Osteoblast (primary cell): ENCODE results near the gene TRIM43. TPM values are rescaled to one million over a fixed set of nuclear protein-coding genes. Genes with fewer than 3 reads are reported as not detected.
"Not testable (repeated sequence)": the region's sequence is repeated elsewhere in the genome, so short reads cannot be mapped to it uniquely, and the experiment has no call there.

Source experiments
- DNase-seq: peaks from one replicate; pipeline ENCODE4 v3.0.0; 2011; ENCODE audit warnings: low spot score, mixed read lengths; ENCODE audit not compliant: insufficient read length; ENCODE audit errors: missing footprints
- H2AFZ ChIP-seq: 2 replicates; pipeline ENCODE4 v1.6.0; 2011; ENCODE audit warnings: mild to moderate bottlenecking, low read length
- H3K27ac ChIP-seq: 2 replicates; pipeline ENCODE4 v1.5.1; 2011; ENCODE audit warnings: mild to moderate bottlenecking, low read depth, low read length, moderate library complexity
- H3K27me3 ChIP-seq: 2 replicates; pipeline ENCODE4 v1.6.0; 2012; ENCODE audit warnings: mild to moderate bottlenecking, control low read depth, inconsistent platforms, low read length, moderate library complexity; ENCODE audit not compliant: insufficient read depth
- H3K36me3 ChIP-seq: 2 replicates; pipeline ENCODE4 v1.5.1; 2011; ENCODE audit warnings: mild to moderate bottlenecking, low read length, control low read depth, moderate library complexity; ENCODE audit not compliant: insufficient read depth
- H3K4me1 ChIP-seq: 2 replicates; pipeline ENCODE4 v1.5.1; 2011; ENCODE audit warnings: mild to moderate bottlenecking, low read length, control low read depth, moderate library complexity; ENCODE audit not compliant: insufficient read depth
- H3K4me2 ChIP-seq: 2 replicates; pipeline ENCODE4 v1.6.0; 2011; ENCODE audit warnings: mild to moderate bottlenecking, low read length; ENCODE audit not compliant: insufficient read depth
- H3K4me3 ChIP-seq: fragments of 200-600 bp; sonication (generic); 3 replicates; pipeline ENCODE4 v1.5.1; 2012; ENCODE audit warnings: mild to moderate bottlenecking, low read length, inconsistent platforms; ENCODE audit not compliant: insufficient read depth
- H3K79me2 ChIP-seq: 2 replicates; pipeline ENCODE4 v1.6.0; 2012; ENCODE audit warnings: mild to moderate bottlenecking, low read length, control low read depth, inconsistent platforms; ENCODE audit not compliant: insufficient read depth
- H3K9me3 ChIP-seq: 2 replicates; pipeline ENCODE4 v1.5.1; 2011; ENCODE audit warnings: low read depth, low read length, control low read depth
- H4K20me1 ChIP-seq: 2 replicates; pipeline ENCODE4 v1.6.0; 2012; ENCODE audit warnings: mild to moderate bottlenecking, low read length, control low read depth; ENCODE audit not compliant: insufficient read depth
- total RNA-seq: library from RNA; depleted of rRNA; stranded (reverse); fragments of >200 nt; gene quantifications from 2 replicates; pipeline ENCODE4 v1.2.3, GENCODE V29; 2012
- TF ChIP-seq, protein P1 (sequence below): IDR thresholded peaks from 2 replicates; pipeline ENCODE4 v1.5.1; 2011; ENCODE audit warnings: mild to moderate bottlenecking, low read depth, low read length, moderate library complexity; ENCODE audit errors: extremely low read depth

TRIM43 gene
- total RNA-seq = not detected in 2 replicates

GRCh38 chr2:95591701-95592100 lies at the start of gene TRIM43:
TSS of gene TRIM43 (plus strand) at chr2:95592001. CDS start at chr2:95594024, 2,023 bp downstream.
- DNase-seq, H3K9me3 ChIP-seq, H3K79me2 ChIP-seq, H3K4me2 ChIP-seq, H3K27ac ChIP-seq, H3K27me3 ChIP-seq, H3K4me1 ChIP-seq, H4K20me1 ChIP-seq, H2AFZ ChIP-seq, H3K36me3 ChIP-seq, H3K4me3 ChIP-seq: not testable (repeated sequence)

GRCh38 chr2:95551055-95551568 lies 40.7 kb upstream of the TRIM43 start:
- H3K4me1 ChIP-seq = no peaks in the 10 kb centered on the region
- no peaks in the 10 kb centered on the region for H4K20me1 ChIP-seq
- H3K9me3 ChIP-seq = no peaks in the 10 kb centered on the region
- TF ChIP-seq, protein P1, sequence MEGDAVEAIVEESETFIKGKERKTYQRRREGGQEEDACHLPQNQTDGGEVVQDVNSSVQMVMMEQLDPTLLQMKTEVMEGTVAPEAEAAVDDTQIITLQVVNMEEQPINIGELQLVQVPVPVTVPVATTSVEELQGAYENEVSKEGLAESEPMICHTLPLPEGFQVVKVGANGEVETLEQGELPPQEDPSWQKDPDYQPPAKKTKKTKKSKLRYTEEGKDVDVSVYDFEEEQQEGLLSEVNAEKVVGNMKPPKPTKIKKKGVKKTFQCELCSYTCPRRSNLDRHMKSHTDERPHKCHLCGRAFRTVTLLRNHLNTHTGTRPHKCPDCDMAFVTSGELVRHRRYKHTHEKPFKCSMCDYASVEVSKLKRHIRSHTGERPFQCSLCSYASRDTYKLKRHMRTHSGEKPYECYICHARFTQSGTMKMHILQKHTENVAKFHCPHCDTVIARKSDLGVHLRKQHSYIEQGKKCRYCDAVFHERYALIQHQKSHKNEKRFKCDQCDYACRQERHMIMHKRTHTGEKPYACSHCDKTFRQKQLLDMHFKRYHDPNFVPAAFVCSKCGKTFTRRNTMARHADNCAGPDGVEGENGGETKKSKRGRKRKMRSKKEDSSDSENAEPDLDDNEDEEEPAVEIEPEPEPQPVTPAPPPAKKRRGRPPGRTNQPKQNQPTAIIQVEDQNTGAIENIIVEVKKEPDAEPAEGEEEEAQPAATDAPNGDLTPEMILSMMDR = no peak
- no peaks in the 10 kb centered on the region for H3K79me2 ChIP-seq
- H3K36me3 ChIP-seq = no peaks in the 10 kb centered on the region
- no peak overlapping the region for H3K4me2 ChIP-seq
- no peak overlapping the region for H2AFZ ChIP-seq
- no peak overlapping the region for H3K27ac ChIP-seq
- peaks cover 9% of the 10 kb centered on the region for H3K27me3 ChIP-seq
- DNase-seq = no peak
- H3K4me3 ChIP-seq = no peak overlapping the region

DNA sequence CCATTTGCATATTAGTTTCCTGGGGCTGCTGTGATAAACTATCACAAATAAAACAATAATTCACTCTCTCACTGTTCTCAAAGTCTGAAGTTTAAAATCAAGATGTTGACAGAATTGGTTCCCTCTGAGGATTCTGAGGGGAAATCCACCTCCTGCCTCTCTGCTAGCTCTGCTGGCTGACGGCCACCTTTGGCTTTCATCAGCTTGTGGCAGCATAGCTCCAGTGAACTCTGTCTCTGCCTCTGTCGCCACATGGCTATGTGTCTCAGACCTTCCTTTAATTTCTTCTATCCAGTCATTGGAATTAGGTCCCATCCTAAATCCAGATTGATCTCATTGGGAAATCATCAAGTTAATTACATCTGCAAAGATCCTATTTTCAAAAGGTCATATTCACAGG lies 38.9 kb upstream of the TRIM43 start:
- Histone ChIP-seq H3K9me3 (no peaks in the 10 kb centered on the region), H4K20me1 (no peaks in the 10 kb centered on the region), H3K4me3 (no peak overlapping the region), H3K4me2 (no peak overlapping the region), H3K27me3 (peaks cover 9% of the 10 kb centered on the region), H3K79me2 (no peaks in the 10 kb centered on the region), H3K27ac (no peak overlapping the region), H2AFZ (no peak overlapping the region), H3K4me1 (no peaks in the 10 kb centered on the region), H3K36me3 (no peaks in the 10 kb centered on the region)
- DNase-seq = no peak
- TF ChIP-seq, protein P1 = no peak

DNA sequence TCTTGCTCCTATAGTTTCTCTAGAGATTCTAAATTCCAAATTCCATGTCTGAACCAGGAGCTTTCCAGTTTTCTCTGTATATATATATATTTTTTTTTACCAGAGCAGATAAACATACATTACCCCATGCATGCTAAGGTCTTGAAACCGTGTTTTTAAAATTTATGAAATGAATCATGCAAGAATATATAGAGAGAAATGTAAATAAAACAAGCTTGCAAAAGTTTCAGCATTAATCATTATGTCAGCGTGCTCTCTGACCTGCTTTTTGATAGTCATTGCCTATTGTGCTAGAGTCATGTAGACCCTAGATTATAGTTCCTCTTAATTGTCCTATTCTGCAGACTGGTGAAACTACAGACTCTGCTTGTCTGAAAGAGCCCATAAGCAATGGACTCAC lies 22.6 kb upstream of the TRIM43 start:
- H2AFZ ChIP-seq = no peak overlapping the region
- TF ChIP-seq, protein P1 = no peak
- peaks cover 33% of the 10 kb centered on the region for H3K27me3 ChIP-seq
- H3K9me3 ChIP-seq = no peaks in the 10 kb centered on the region
- no peaks in the 10 kb centered on the region for H3K79me2 ChIP-seq
- no peak overlapping the region for H3K4me2 ChIP-seq
- H4K20me1 ChIP-seq = no peaks in the 10 kb centered on the region
- H3K4me3 ChIP-seq = no peak overlapping the region
- H3K36me3 ChIP-seq = no peaks in the 10 kb centered on the region
- H3K27ac ChIP-seq = no peak overlapping the region
- DNase-seq = no peak
- no peaks in the 10 kb centered on the region for H3K4me1 ChIP-seq
